GM21786 (cell line): ENCODE data around the gene NUP188.

Source experiments
- ATAC-seq: cut with Tn5 transposase; IDR thresholded peaks from one replicate; pipeline ENCODE4 v1.9.1; 2021; ENCODE audit not compliant: unreplicated experiment

NUP188 gene, protein sequence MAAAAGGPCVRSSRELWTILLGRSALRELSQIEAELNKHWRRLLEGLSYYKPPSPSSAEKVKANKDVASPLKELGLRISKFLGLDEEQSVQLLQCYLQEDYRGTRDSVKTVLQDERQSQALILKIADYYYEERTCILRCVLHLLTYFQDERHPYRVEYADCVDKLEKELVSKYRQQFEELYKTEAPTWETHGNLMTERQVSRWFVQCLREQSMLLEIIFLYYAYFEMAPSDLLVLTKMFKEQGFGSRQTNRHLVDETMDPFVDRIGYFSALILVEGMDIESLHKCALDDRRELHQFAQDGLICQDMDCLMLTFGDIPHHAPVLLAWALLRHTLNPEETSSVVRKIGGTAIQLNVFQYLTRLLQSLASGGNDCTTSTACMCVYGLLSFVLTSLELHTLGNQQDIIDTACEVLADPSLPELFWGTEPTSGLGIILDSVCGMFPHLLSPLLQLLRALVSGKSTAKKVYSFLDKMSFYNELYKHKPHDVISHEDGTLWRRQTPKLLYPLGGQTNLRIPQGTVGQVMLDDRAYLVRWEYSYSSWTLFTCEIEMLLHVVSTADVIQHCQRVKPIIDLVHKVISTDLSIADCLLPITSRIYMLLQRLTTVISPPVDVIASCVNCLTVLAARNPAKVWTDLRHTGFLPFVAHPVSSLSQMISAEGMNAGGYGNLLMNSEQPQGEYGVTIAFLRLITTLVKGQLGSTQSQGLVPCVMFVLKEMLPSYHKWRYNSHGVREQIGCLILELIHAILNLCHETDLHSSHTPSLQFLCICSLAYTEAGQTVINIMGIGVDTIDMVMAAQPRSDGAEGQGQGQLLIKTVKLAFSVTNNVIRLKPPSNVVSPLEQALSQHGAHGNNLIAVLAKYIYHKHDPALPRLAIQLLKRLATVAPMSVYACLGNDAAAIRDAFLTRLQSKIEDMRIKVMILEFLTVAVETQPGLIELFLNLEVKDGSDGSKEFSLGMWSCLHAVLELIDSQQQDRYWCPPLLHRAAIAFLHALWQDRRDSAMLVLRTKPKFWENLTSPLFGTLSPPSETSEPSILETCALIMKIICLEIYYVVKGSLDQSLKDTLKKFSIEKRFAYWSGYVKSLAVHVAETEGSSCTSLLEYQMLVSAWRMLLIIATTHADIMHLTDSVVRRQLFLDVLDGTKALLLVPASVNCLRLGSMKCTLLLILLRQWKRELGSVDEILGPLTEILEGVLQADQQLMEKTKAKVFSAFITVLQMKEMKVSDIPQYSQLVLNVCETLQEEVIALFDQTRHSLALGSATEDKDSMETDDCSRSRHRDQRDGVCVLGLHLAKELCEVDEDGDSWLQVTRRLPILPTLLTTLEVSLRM (N-terminal part only)

GRCh38 chr9:128947527-128948301, at the start of gene NUP188, which contains the start of gene DOLK:
Gene NUP188 (plus strand): TSS chr9:128947699. CDS start chr9:128947720, 21 bp downstream.
Gene DOLK (minus strand): TSS chr9:128947603. CDS start chr9:128947303, 300 bp downstream.
- ATAC-seq: peak; percentile 75

DNA sequence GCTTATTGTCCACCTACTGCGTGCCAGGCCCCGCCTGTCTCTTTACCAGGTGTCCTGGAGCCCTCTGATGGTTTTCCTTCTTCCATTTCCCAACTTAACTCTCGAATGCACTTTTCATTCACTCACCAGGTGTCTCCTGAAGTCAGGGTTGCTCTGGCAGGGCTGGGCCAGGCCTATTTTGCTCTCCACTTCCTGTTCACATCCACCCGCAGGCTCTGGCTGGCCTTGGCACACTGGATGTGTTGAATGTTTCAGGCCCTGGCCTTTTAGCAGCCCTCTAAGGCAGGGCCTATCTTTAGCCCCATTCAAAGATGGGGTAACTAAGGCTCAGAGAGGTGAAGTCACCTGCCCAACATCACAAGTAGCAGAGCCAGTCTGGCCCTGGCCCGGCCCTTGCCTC, 49.1 kb upstream of the NUP188 start:
- ATAC-seq: no peak

GRCh38 chr9:128898845-128899565, 48.5 kb upstream of the NUP188 start:
- ATAC-seq: no peak

GRCh38 chr9:128899566-128900322, 47.8 kb upstream of the NUP188 start:
- no peak for ATAC-seq

DNA sequence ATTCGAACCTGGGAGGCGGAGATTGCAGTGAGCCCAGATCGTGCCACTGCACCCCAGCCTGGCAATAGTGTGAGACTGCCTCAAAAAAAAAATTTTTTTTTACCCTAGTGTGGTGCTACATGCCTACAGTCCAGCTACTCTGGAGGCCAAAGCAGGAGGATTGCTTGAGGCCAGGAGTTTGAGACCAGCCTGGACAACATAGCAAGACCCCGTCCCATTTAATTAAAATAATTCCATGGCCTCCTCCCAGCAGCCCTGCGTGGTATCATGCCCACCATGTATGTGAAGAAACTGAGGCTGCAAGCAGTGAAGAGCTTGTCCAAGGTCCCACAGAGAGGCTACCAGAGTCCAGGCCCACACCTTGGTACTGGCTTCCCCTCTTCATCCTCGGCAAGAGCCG, 46.1 kb upstream of the NUP188 start:
- ATAC-seq: no peak

GRCh38 chr9:128901822-128902221, 45.7 kb upstream of the NUP188 start:
- no peak for ATAC-seq

- ATAC-seq: peak; percentile 75
Observed at GRCh38 chr9:128902351-128903078, 45.0 kb upstream of the NUP188 start.

GRCh38 chr9:128903079-128903461, 44.4 kb upstream of the NUP188 start:
- ATAC-seq: no peak

GRCh38 chr9:128903871-128904620, 43.5 kb upstream of the NUP188 start:
- no peak for ATAC-seq

GRCh38 chr9:128905964-128906363, 41.5 kb upstream of the NUP188 start:
- no peak for ATAC-seq

DNA sequence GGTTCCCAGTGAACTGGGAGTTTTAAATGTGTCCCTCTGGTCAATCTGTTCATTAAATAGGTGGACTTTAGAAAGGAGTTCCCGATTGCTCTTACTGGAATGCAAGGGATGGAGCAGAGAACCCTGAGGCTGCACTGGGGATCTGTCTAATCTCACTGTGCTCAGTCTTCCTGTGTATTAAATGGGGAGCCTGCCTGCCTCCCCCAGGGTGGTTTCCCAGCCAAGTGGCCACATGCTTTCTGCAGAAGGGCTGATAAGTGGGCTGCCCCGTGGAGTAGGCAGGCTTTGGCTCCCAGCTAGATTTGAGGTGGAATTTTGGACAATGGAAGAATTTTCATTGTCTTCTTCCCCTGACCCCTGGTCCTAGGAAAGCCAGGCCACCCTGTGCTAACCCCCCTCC, 40.8 kb upstream of the NUP188 start:
- no peak for ATAC-seq

GRCh38 chr9:128908372-128908771, 39.1 kb upstream of the NUP188 start:
- no peak for ATAC-seq

- no peak for ATAC-seq
Observed at GRCh38 chr9:128909859-128910258, 37.6 kb upstream of the NUP188 start.

DNA sequence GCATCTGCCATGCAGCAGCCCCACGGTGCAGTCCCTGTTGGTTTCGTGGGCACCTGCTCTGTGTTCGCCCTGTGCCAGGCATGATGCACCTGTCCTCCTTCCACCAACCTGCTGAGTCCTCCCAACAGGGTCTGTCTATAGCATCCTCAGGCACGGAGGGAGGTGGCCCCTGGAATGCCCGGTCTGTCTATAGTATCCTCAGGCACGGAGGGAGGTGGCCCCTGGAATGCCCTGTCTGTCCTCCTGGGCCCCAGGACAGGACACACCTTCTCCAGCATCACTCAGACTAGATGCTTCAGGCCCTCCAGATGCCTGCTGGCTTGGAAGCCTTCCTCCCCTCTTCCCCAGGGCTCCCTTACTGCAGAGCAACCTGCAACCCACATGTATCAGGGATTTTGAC, 36.6 kb upstream of the NUP188 start:
- ATAC-seq: no peak

DNA sequence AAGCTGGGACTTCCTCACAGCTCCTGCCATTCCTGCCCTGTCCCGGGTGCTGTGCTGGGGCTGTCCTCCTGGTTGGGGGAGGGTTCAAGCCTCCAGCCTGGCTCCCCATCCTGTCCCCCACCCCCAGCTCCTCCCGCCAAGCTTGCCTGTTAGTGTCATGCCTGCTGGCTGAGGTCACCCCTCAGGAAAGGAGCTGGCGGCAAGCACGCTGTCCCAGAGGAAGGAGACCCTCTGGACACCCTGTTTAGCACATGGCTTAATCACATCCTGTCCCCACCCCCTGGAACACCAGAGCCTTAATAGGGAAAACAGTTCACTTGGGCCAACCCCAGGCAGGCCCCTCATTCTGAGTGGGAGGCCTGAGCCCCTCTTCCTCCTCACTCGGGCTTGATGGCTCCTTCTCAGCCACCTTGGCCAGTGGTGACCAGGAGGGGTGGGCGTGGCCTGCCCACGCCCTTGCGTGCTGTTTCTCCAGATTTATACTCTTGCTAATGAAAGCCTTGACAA, 35.9 kb upstream of the NUP188 start:
- no peak for ATAC-seq

DNA sequence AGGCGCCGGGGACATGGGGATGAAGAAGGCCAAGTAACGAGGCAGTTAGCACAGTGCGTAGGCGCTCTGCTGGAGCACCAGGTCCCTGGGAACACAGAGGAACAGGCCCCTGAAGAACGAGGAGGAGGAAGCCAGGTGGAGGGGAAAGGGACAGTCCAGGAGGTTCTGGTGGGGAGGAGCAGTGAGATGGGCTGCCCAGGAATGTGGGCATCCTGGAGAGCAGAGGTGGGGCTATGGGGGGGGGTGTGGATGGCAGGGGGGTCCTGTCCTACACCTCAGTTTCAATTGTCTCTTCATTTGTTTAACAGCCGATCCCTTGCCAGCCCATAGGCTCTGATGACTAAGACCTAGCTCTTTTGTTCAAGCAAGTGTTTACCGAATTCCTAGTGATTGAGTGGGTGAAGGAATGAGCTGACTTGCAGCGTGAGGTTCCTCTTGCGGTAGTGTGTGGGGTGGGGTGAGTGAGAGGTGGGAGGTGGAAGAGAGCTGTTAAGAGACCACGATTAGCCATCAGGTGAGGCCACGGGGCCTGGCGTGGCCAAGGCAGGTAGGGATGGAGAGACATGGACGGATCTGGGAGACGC, 35.1 kb upstream of the NUP188 start:
- ATAC-seq: no peak
